CD4-positive, alpha-beta T cell treated with Interleukin-2 at 100 ng/mL for 4 hours (primary cell): Measurements from ENCODE around the gene GRPR.
"Not testable (repeated sequence)": the region's sequence is repeated elsewhere in the genome, so short reads cannot be mapped to it uniquely, and the experiment has no call there.

Experiments
- DNase-seq: peaks from one replicate; pipeline ENCODE4 v3.0.0-alpha.2; 2020; ENCODE audit warnings: low spot score

GRPR gene

DNA sequence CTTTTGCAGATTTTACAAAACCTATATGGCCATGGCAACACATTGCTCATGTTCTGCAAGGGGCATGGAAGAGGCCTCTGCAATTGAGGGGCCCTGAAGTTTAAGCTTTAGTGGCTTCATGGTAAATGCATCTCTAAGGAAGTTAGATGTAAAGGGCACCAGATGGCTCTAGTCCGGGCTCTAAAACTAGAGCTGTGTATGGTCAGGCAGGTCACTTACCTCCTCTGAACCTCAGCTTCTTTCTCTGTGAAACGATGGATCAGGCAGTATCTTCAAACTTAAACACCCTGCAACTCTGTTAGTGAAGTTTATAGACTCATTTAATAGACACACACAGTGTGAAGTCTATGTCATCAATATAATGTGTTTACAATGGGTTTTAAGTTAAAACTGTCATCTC lies 53.9 kb downstream of the GRPR start:
- DNase-seq = no peak

DNA sequence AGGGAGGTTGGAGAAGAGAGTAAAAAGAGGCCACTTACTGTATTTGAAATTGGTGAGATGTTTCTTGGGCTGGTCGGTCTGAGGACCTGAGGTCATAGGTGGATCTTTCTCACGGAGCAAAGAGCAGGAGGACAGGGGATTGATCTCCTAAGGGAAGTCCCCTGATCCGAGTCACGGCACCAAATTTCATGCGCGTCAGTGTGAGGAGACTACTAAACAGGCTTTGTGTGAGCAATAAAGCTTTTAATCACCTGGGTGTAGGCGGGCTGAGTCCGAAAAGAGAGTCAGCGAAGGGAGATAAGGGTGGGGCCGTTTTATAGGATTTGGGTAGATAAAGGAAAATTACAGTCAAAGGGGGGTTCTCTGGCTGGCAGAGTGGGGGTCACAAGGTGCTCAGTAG lies 60.5 kb downstream of the GRPR start:
- not testable (repeated sequence) for DNase-seq

DNA sequence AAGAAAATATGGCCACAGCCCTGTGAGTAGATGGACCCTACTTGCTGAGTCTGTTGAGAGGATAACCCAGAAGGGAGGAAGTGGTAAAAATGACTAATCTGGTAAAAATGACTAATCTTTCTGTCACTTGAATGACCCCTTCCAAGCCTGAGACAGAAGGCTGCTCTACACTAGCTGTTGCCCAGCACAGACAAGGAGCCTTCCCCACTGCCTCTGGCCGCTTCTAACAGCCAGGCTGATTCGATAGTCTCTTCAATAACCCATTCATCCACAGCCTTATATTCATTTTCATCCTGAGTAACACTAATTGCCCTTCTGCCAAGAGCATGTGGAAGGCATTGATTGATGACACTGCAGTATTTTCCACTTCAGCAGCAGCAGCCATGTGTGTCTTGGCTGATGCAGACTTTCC lies 62.4 kb downstream of the GRPR start:
- no peak for DNase-seq

DNA sequence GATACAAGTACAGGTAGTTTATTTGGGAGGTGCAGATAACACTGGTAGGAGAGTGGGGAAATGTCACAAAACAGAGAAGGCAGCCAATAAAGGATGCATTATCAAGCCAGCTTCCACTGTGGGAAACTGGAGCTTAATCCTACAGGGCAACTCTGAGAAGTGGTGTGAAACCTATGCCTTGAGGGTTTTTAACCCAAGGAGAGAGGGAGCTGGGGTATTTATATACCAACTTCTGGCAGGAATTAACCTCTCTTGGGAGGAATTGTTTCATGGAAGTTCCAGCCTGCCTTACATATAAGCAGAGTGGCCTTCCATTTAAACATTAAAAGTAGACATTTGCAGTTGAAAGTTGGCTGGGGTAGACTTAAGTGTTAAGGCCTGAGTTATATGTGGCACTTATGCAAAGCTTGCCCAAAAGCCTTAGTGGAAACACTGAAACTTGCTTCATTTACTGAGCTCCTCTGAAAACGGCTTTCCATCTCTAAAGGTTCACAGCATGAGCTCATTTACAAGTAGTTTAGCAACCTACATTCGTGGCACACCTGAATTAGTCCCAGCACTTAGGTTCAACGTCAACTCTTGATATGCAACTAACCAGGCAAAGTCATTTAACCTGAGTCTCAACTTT lies 63.1 kb downstream of the GRPR start:
- no peak for DNase-seq

DNA sequence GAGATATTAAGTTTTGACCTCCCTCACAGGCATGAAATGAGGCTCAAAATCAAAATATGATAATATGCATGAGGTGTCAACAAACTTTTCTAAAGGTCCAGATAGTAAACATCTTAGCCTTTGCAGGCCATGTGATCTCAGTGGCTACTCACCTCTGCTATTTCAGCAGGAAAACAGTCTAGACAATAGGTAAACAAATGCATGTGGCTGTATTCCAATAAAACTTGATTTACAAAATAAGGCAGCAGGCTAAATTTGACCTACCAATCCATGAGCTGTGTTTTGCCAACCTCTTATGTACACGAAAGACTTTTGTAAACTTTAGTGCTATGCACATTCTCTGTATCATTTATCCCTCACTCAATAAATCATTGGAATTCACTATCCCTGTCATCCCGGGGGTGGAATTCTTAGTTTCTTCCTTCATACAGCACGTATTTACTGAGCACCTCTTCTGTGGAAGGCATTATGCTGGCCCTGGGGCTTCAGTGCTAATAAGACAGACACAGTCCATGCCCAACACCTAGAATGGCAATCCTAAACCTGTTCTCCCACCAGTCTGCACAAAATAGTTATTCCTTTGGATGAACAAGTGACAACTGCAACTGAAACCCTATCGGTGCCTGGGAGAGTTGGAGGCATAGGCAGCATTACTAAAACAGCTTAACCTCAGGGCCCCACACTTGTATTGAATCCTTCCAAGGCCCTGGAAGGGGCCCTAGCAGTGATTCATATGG lies 63.8 kb downstream of the GRPR start:
- no peak for DNase-seq

DNA sequence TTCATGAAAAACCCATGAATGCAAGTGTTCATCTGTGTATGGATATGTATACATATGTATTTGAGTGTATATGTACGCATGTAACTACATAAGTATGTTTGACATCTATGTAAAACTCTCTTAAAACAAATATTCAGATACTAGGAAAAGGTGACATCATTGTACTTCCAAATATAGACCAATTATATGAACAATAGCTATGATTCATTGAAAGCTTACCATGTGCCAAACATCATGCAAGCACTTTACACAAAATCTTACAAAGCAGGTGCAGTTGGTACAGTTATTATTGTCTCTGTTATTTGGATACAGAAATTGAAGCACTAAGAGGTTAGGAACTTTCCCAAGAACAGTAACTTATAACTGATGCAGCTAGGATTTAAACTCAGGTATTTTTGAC lies 65.3 kb downstream of the GRPR start:
- DNase-seq = no peak

DNA sequence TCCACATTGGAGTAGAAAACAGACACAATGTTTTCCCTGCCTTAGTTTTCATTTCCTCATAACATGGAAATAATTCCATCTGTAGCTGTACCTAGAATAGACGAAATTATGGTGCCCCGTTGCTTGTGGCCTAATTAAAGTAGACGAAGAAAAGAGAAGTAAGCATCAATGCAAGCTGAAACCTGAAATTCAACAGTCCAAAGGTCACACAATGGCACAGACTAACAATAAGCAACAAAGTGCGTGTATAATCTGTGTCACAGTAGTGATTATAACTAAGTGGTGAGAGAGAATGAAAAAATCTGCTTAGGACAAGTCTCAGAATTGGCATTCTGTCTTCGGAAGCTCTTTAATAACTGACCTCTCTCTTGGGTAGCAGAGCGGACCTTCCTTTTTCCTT lies 68.2 kb downstream of the GRPR start:
- no peak for DNase-seq

DNA sequence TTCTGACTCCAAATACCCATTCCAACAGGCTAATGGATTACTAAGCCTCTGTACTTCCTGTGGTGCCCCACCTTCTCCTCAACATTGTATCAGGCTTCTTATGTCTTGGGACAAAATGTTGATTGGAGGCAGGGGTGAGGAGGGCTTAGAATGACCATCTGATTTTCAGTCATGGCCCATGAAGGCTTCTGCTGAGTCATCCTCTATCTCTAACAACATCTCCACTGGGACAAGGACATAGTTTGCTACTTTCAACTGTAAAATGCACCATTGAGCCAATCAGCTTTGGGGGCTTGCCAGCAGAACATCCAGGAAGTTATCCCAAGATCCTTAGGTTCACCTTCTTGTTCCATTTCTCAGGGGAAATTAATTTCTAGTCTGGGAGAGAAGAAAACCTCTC lies 73.5 kb downstream of the GRPR start:
- no peak for DNase-seq

DNA sequence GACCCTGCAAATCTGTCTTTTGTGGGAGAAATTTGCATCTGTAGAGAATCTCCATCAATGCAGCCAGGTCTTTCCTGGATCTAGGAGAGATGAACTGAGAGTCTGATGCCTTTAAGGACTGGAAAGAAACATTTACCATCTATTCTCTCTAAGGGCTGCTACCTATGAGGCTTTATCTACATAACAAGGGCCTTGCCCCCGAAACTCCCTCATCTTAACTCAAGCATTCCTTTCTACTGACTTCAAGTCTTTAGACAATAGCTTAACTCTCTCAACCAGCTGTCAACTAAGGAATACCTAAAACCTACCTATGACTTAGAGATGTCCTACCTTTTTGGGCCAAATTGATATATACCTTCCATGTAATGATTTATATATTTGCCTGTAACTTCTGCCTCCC lies 76.0 kb downstream of the GRPR start:
- DNase-seq = no peak

DNA sequence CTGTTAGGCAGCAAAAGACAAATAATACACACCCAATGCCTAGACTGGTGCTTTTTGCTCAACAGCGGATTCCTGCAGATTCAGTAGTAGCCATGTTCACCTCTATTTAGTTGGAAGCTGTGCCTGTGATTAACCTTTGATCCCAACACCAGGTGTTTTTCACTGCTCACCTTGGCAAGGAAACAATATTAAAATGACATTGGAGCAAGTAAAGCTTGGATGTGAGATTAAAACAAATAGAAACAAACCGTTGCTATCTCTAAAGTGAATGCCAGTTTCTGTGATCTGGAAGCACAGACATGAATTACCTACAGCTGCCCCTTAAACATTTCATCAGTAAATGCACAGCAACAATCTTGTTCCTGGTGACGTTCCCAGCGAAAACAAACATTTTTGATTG lies 79.6 kb downstream of the GRPR start:
- DNase-seq = no peak
